HK-2 (cell line): ENCODE data around the gene ISM2.
A peak's percentile ranks its signal among the peaks of the same experiment; 100 is the strongest.

Source experiments
- DNase-seq: peaks from one replicate; pipeline ENCODE4 v3.0.0-alpha.2; 2018; ENCODE audit not compliant: unreplicated experiment

ISM2 gene

DNA sequence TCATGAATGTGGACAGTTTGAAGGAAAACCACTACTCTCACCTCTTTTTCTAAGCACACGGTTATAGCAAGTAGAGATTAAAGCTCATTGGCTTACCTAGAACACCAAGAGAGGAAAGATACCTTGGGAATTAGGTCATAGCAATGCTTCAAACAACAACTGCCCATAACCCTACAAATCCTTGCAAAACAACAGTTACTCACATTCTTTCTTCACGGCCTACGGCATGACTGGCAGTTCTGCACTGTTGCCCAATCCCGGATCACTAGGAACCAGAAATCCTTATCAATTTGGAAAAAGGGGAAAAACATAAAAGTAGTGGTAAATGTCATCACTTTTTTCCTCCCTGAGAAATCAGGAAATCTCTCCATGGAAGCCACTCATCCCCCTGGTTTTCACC, 9.6 kb upstream of the ISM2 start:
- no peak for DNase-seq

DNA sequence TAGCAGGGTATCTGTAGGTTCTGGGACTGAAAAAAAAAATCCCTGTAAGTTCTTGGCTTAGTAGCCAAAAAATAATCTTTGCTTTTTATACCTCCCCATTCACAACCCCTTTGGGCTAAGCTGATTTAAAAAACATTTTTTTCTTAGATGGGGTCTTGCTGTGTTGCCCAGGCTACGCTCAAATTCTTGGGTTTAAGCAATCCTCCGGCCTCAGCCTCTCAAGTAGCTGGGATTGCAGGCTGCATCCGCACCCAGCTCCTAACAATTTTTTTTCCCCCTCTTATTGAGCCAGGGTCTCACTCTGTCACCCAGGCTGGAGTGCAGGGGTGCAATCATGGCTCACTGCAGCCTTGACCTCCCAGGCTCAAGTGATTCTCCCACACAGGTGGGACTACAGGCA, 9.1 kb upstream of the ISM2 start:
- DNase-seq: no peak

DNA sequence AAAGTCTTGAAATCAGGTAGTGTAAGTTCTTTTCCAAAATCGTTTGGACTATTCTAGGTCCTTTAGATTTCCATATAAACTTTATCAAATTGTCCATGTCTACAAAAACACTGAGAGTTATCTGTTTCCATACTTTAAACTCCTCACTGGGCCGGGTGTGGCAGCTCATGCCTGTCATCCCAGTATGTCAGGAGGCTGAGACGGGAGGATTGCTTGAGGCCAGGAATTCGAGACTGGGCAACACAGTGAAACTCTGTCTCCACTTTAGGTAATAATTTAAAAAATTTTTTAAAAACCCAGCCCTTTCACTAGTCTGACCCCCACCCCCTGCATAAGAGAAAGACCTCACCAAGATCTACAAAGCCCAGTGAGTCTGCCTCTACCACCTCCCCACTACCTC, 6.4 kb upstream of the ISM2 start:
- DNase-seq: no peak

DNA sequence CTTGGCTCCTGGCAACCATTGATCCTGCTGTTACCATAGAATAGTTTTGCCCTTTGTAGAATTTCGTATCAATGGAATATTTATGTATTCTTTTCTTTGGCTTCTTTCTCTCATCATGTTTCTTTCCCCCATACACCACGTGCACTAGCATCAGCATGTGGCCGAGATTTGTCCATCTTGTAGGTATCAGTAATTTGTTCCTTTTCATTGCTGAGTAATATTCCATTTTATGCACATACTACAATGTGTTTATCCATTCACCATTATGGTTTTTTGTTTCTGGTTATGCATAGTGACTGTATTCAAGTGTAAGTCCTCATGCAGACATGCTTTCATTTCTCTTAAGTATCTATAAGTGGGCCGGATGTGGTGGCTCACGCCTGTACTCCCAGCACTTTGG, 4.5 kb upstream of the ISM2 start:
- no peak for DNase-seq

DNA sequence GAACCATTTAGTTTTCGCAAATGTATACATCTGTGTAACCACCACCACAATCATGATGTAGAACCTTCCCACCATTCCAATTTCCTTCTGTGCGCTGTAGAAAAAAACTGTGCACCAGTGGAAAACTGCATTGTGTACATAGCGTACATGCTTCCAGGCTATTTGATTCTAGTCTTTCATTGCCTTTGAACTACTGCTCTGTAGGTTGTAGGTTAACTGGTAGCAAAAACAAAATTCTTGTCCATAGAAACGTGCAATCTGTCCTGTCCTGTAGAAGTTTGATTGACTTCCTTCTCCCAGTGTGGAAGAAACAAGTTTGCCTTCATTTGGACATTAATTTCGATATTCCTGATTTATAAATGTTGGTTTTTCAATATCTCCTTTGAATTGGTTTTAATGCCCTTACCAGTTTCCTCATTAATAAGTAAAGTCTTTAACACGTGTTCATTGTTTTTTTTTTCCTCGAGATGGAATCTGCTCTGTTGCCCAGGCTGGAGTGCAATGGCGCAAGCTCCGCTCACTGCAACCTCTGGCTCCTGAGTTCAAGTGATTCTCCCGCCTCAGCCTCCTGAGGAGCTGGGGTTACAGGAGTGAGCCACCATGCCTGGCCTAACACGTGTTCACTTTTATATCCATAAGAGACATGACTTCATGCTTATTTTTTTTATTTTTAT, 3.6 kb upstream of the ISM2 start:
- DNase-seq: no peak

DNA sequence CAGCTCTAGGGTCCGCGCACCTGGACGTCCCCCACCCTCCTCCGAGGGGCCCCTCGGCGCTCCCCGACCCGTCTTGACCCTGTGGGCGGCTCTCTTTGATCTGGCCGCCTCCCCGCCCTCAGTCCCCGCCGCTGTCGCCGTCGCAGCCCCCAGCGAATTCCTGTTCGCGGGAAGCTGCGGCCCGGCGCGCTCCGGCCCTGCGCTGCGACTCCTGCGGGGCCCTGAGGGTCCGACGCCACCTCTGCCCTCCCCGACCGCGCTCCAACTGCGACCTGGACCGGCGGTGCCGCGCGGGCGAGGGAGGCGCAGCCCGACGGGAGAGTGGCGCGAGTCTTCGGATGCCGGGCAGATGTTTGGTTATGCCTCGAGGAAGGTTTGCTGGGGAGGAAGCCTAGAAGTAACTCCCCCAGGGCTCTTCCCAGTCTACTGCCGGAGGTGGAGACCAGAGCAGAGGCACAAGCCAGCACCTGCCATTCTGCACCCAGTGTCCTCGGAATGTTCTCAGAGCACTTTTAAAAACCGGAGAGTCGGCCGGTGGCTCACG, 440 bp upstream of the ISM2 start:
- DNase-seq: no peak

DNA sequence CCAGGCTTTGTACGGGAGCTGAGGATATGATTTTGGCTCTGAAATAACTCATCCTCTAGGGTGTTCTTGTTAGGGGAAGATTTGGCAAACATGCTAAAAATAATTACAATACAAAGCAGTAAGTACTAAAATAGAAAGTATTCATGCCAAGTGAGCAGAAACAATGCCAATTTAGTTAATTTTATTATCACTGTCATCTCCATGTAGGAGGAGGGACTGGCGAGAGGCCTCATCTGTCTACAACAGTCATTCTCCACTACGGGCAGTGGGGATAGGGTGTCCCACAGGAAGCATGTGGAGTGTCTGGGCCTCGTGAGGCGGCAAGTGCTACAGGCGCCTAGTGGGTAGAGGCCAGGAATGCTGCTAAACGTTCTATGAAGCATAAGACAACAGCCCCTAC, 3.3 kb downstream of the ISM2 start:
- DNase-seq: no peak

DNA sequence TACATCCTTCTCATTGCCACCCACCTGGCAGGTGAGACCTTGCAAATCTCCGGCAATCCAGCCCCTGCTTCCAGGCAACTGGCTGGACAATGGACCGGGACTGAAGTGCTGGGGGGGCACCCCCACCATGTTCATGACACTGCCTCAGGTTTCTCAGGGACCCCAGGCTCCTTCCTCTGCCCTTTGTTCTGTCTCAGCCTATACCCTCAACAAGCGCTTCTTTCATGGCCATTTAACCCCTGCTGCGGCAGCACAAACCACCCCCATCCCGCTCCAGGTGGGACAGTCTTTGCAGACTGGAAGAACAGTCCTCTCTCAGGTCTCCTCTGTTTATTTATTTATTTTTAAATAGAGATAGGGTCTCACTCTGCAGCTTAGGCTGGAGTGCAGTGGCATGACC, 7.6 kb downstream of the ISM2 start:
- no peak for DNase-seq

DNA sequence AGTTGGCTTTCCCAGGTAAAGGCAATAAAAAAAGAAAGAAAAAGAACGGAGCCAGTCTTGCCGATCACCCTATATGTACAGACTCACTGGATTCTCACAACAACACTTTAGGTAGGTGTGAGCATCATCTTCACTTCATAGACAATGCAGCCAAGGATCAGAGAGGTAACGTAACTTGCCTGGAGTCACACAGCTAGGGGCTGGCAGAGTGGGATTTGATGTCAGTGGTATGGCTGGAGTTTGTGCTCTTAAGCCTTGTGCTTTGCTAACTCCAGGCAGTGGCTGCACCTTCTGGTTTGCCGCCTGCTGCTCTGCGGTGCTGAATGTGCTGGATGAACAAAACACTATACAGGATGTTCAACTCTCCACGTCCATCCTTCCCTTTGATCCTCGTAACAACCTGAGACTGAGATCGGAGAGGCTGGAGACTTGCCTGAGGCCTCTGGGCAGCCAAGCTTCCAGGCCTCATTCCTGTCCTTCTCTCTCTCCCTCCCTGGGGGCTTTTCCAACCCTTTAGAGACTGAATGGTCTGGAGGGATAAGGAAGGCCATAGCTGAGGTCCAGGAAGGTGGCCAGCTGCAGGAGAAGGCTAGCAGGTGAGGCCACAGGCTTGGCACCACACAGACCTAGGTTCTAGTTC, 8.1 kb downstream of the ISM2 start:
- no peak for DNase-seq

DNA sequence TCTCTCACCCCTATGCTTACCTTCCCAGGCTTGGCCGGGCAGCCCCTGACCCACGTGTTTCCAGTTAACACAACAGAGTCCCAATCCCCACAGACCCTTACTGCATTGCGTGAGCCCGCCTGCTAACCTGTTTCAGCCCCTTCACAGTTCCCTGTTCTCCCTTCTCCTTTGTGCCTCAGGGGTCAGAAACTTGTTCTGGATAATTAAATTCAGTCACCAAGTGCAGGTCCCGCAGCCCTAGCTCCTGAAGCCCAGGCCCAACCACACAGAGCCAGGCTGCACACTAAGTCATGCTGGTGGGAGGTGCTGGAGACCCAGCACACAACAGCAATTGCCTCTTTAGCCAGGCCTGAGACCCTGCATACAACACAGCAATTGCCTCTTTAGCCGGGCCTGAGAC, 9.6 kb downstream of the ISM2 start:
- no peak for DNase-seq

DNA sequence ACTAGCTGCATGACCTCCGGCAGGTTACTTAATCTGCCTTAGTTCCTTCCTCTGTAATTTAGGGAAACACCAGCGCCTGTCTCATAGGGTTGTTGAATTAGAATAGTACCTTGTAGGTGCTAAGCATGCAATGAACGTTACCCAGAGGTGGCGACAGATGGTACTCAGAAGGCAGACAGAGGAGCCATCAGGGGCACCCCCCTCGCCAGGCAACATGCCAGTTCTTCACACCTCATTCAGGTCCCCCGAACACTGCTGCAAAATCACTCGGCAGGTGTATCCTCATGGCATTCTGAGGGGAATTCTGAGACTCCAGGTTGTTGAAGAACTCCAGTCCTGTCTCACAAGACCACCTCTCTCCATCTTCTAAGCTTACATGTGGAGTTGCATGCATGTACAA, 10.1 kb downstream of the ISM2 start:
- DNase-seq: no peak

DNA sequence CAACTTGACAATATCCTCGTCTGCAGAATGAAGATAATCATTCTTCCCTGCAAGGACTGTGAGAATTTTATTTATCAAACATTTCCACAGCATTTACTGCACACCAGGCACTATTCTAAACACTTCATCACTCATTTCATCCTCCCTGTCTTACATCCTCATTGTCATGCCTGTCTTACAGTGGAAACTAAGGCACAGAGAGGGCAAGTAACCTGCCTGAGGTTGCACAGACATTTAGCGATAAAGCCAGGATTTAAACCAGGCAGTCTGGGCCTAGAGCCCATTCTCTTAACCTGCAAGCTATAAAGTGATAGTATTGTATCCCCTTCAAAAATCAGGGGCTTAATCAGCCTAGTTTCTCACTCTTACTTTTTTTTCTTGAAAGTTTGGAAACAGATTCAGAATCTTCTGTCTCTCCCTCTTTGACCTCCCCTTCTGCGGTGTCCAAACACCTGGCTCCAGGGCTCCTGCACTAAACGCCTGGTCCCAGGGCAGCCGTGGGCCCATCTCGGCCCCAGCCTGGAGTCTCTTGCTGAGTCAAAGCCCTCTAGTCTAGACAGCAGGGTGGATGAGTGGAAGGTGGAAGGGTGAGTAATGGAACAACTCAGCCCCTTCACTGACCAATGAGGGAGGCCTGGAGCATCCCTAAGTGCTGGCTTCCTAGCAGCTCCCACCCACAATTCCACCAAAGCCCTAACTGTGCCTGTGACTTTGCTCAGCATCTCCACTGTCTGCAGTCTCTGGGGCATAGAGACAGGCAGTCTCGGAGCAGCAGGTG, 12.5 kb downstream of the ISM2 start:
- peak; percentile 74 for DNase-seq

DNA sequence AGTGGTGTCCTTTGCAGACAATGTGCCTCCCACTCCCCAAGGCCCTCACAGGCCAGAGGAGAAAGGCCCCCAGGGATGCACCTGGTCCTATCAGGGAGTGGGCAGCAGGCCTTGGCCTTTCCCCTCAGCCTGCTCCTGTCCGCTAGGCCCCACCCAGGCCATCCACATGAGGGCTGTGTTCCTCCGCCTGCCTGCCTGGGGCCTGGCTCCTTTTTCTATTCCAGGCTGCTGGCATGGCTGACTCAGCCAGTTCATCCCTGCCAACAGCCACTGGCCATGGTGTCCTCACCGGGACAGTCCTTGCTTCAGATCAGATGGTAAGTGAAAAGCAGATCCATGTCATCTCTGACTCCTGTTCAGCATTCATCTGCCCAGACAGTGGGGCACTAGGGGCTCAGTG, 13.4 kb downstream of the ISM2 start:
- DNase-seq: peak; percentile 31

DNA sequence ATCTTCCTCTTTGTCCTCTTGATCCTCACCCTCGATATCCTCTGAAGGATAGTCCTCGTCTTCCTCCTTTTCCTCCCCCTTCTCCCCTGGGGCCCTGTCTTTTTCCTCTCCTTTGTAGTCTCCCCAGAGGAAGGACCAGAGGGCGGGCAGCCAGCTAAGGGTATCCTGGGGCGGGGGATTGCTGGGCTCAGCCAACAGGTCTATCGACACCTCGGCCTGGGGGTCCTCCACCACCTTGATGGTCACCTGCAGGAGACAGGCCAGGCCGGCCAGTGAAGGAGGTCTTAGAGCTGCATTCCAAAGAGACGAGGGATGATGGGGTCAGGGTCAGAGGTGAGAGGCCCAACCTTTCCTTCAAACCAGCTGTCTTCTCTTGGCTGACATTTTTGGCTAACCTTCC, 16.2 kb downstream of the ISM2 start:
- DNase-seq: no peak

DNA sequence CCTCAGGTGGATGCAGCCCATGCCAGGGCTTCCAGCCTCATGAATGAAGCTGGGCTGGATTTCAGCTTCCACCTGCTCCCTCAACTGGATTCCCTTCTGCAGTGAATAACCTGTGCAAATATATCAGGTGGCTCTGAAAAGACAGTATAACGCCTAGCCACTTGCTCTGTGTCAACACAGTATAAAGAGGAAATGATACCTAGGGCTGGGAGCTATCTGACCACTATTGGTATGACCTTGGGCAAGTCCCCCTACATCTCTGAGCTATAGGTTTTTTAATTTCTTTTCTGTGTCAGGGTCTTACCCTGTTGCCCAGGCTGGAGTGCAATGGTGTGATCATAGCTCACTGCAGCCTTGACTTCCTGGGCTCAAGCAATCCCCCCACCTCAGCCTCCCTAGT, 19.8 kb downstream of the ISM2 start:
- DNase-seq: no peak

DNA sequence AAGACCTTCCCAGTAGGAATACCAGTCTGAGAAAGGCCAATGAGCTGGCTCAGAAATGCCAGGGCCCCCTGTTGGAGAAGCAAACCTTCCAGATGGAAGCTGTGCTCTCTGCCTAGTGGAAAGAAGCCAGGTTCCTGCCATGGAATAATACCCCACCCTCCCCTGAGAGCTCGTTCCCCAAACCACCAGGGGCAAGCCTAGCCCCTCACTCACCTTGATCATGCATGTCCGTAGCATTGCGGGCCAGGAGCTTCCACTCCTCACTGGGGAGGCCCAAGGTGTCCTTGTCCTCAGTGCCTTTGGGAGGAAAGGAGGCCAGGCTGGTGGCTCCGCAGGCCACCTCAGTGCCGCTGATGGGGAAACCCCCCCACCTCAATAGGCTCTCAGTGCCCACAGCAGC, 20.6 kb downstream of the ISM2 start:
- no peak for DNase-seq

DNA sequence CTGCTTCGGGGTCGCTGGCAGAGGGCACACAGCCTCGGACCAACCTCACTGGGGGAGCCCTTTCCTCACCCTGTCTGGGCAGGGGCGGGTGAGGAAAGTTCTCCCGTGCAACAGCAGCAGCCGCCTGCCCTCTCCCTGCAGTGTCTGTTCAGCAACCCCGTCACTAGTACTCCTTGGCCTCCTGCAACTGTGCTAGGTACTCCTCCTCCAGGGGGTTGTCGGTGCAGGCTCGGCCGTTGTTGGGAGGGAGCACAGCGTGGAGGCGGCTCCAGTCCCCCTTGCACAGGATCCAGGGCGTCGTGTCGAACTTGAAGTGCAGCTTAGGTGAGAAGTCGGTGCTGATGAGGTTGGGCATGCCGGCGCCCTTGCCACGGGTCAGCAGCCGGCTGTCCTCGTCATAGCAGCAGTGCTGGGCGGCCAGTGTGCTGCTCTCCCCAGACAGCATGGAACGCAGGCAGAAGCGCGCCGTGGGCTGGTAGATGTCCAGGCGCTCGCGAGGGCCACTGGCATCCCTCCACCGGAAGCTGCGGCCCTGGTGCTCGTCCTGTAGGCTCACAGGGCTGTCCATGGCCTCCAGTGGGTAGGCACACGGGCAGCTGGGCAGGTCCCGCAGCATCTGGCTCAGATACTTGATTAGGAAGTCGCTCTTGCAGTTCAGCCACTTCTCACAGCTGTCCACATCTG, 23.0 kb downstream of the ISM2 start:
- no peak for DNase-seq

DNA sequence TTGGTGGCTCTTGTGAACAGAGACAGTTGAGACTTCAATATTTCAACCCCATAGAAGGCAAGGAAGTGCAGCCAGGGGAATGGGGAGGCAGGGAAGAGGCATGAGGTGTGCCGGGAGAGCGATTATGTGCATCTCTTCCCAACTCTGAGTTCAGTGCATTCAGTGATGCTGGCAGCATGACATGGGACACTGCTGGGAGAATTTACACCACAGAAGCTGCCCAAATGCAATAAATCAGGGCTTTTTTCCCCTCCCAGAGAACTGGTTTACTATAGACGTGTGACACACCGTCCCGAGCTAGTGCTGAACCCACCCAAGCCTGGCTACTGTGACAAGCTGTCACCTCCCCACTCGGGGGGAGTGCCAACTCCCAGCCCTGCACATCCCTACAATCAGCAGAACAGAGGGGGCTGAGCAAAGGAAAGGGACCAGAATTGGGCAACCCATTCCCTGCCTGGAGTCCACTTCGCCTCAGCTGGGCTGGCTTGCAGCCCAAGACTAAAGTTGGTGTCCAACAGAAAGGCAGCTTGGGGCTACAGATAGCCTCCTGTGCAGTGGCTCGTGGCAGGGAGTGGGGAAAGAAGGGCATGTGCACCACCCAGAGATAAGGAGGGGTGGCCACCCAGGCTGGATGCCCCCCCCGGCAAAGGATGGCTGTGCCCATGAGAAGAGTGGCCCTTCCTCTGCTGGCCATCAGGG, 24.0 kb downstream of the ISM2 start:
- no peak for DNase-seq

DNA sequence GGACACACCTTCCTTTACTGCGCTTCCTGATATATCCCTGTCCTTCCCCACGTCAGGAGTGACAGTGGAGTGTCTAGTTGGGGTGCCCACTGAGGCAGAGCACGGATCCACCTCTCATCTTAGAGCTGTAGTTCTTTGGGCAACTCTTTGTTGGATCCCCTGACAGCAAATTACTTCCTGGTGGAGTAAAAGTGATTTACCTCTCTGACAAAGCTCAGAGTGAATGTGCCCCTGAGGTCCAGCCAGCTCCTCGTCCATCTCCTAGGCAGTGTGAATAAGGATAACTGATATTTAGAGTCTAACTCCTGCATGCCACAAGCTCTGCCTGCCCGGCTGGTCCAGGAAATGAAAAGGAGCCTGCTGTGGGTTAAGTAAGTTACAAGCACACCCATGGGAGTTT, 24.7 kb downstream of the ISM2 start:
- DNase-seq: no peak

DNA sequence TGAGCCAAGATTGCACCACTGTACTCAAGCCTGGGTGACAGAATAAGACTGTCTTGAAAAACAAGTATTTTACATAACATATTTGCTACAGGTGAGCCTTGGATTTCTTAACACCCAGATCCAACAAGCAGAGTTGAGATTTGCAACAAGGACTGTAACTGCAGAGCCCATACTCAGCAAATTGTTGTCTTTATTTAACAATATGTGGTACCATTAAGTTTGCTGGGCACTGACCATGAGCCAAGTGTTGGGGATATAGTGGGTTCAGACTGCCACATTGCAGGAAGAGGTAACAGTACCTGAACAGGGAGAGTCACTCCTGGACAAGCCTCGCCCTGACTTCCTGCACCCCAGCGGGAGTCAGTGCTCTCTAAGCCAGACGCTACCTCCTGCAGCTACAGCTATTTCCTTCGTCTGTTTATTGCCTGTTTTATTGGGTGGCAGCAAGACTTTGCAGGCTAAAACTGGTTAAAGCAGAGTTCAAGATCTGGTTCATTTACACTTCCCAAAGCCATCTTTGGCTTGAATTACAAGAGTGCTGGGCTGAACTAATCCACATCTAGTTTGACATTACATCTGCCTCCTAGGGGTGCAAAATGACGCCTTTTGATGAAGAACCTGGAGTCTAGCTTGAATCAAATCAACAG, 28.3 kb downstream of the ISM2 start:
- DNase-seq: no peak

DNA sequence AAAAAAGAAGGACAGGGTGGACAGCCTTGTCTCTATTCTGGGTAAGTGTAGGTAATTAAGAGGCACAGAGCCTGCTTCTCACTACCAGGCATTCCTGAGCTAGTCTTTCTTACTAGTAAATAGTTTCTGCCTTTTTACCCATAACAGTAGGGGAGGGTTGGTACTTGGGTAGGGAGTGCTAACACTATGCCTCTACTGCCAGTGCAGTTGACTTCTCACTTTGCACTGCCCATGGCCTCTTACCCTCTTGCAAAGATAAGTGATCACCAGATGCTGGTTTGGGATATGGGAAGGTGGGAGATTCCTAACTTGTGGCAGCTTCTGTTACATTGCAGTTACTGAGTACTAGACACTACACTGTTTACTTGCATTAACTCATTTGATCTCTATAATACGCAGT, 29.1 kb downstream of the ISM2 start:
- no peak for DNase-seq
